Stomach (tissue), 9 donors: ENCODE results near the gene PLXNB2. TPM values are rescaled to one million over a fixed set of nuclear protein-coding genes. Genes with fewer than 3 reads are reported as not detected.

Experiments
- DNase-seq, 2 donors: peaks; one replicate each; pipeline versions ENCODE4 v3.0.0 to v3.0.0-alpha.2; 2013 to 2019
- H3K27ac ChIP-seq, 5 donors: fragments of 200-600 bp in 4 of 5; sonication (generic) in 4 of 5; one replicate each; pipeline ENCODE4 v1.5.1; 2013 to 2019; ENCODE audit warnings: mild to moderate bottlenecking in 1 of 5, moderate library complexity in 1 of 5
- H3K27me3 ChIP-seq, 3 donors: fragments of 200-600 bp; sonication (generic); one replicate each; pipeline ENCODE4 v1.5.1; 2017 to 2019; ENCODE audit warnings: mixed run types in 1 of 3
- H3K36me3 ChIP-seq, 4 donors: fragments of 200-600 bp; sonication (generic); 1 replicate in 3 of 4; 2 replicates in 1 of 4; pipeline ENCODE4 v1.5.1; 2016 to 2019
- H3K4me1 ChIP-seq, 4 donors: fragments of 200-600 bp; sonication (generic); one replicate each; pipeline ENCODE4 v1.5.1; 2016 to 2019
- H3K4me3 ChIP-seq, 4 donors: fragments of 200-600 bp; sonication (generic) in 3 of 4; one replicate each; pipeline ENCODE4 v1.5.1; 2016 to 2019; ENCODE audit warnings: mild to moderate bottlenecking in 1 of 4
- H3K9me3 ChIP-seq, 4 donors: fragments of 200-600 bp; sonication (generic); one replicate each; pipeline ENCODE4 v1.5.1; 2016 to 2019
- EP300 ChIP-seq: sonication (generic); formaldehyde crosslinking; IDR thresholded peaks from one replicate; pipeline ENCODE4 v1.6.1; 2017; ENCODE audit warnings: antibody characterized with exemption
- POLR2A ChIP-seq, 4 donors: fragments of 450-650 bp; IDR thresholded peaks; one replicate each; pipeline ENCODE4 v1.6.1; 2016; ENCODE audit warnings: antibody characterized with exemption in 4 of 4, control low read depth in 2 of 4, mild to moderate bottlenecking in 1 of 4, moderate library complexity in 1 of 4
- POLR2AphosphoS5 ChIP-seq, 3 donors: sonication (generic); formaldehyde crosslinking; IDR thresholded peaks; one replicate each; pipeline ENCODE4 v1.6.1; 2016; ENCODE audit warnings: antibody characterized with exemption in 3 of 3
- WGBS, 5 donors: extraction: QIAGEN DNeasy Blood & Tissue Kit in 3 of 5; methylation state at CpG; one replicate each; pipeline versions ENCODE4 v1.1.5 to v1.1.7; 2013 to 2018; 5-methylcytosine and 5-hydroxymethylcytosine counted together
- intact Hi-C: fragments of 100-400 bp; cut with DNase I; formaldehyde crosslinking; loops from one replicate; pipeline ENCODE4 v1.15.1; 2023; ENCODE audit warnings: low total_unique reads
- polyA plus RNA-seq, 3 donors: library from polyadenylated mRNA; stranded (reverse); fragments of 200-250 nt; gene quantifications; one replicate each; pipeline ENCODE4 v1.2.3, GENCODE V29; 2013
- total RNA-seq, 5 donors: library from RNA; depleted of rRNA; stranded (reverse); fragments of >200 nt; gene quantifications; one replicate each; pipeline versions ENCODE4 v1.1.0 to v1.2.3, GENCODE V29; 2014 to 2016
- TF ChIP-seq, protein P1 (sequence below), 7 experiments: fragments of 450-650 bp in 4 of 7; fragments of 200-600 bp in 3 of 7; sonication (generic) in 3 of 7; IDR thresholded peaks; one replicate each; pipeline ENCODE4 v1.5.1; 2016 to 2019; ENCODE audit warnings: antibody characterized with exemption in 7 of 7, control low read depth in 2 of 7, mild to moderate bottlenecking in 1 of 7
- donor health status: healthy with polysubstance abuse.
- donor health status: Bipolar disorder and iron deficiency.
- donor health status: healthy.

The PLXNB2 gene
- total and polyA plus RNA-seq, 8 donors: 50.3 to 648 (median 269) TPM

GRCh38 chr22:50312371-50312770 lies 4.9 kb upstream of the PLXNB2 start:
- H3K27ac ChIP-seq: no peak overlapping the region
- WGBS, 5 donors: 94 to 100% (median 98%) methylated on average over 4 to 11 of the region's 12 CpGs
- H3K9me3 ChIP-seq: no peaks in the 10 kb centered on the region
- intact Hi-C loops: no loop called here
- peaks cover 7 to 37% (median 22%) of the 10 kb centered on the region in 4 donors for H3K4me1 ChIP-seq
- TF ChIP-seq EP300: no peak
- TF ChIP-seq POLR2A (IDR thresholded peaks at IDR 0.05): no peak
- no peak for TF ChIP-seq POLR2AphosphoS5 (IDR thresholded peaks at IDR 0.05)
- TF ChIP-seq, protein P1, sequence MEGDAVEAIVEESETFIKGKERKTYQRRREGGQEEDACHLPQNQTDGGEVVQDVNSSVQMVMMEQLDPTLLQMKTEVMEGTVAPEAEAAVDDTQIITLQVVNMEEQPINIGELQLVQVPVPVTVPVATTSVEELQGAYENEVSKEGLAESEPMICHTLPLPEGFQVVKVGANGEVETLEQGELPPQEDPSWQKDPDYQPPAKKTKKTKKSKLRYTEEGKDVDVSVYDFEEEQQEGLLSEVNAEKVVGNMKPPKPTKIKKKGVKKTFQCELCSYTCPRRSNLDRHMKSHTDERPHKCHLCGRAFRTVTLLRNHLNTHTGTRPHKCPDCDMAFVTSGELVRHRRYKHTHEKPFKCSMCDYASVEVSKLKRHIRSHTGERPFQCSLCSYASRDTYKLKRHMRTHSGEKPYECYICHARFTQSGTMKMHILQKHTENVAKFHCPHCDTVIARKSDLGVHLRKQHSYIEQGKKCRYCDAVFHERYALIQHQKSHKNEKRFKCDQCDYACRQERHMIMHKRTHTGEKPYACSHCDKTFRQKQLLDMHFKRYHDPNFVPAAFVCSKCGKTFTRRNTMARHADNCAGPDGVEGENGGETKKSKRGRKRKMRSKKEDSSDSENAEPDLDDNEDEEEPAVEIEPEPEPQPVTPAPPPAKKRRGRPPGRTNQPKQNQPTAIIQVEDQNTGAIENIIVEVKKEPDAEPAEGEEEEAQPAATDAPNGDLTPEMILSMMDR (IDR thresholded peaks at IDR 0.05): no peak
- H3K36me3 ChIP-seq: peaks cover 0 to 18% (median 4%) of the 10 kb centered on the region in 4 donors
- DNase-seq: no peak
- H3K4me3 ChIP-seq: no peak overlapping the region
- H3K27me3 ChIP-seq: no peaks in the 10 kb centered on the region

DNA sequence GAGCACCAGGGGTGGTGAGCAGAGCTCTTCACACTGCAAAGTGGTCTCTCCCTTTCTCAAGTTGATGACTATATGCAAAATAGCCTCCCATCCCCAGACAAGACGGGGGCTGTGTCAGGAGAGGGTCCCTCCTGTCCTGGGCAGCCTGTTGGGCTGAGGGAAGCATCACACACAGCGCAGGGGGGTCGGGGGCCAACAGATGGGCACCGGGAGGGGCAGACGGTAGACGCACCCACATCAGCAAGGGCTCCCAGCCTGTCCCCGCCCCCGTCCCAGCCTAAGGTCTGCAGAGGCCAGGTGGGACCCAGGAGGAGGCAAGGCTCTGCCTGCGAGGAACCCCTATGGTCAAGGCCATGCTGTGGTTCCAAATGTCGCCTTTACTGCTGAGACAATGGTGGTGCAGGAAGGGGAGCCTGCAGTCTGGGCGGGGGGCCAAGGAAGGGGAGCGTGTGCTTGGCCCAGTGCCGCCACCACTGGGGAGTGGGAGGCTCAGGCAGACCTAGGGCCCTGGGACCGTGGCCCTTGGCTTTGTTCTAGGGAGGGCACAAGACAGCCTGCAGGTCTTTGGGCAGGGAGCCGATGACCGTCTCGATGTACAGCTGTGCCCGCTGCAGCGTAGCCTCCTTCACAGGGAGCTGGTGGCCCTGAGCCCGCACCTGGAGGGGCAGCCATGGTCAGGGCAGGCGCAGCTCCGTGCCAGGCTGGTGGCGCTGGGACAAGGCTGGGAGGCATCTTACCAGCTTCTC lies 4.3 kb upstream of the PLXNB2 start:
- TF ChIP-seq EP300 (no peak), POLR2A (IDR thresholded peaks at IDR 0.05) (no peak), POLR2AphosphoS5 (IDR thresholded peaks at IDR 0.05) (no peak)
- TF ChIP-seq, protein P1 (IDR thresholded peaks at IDR 0.05): no peak
- Histone ChIP-seq H3K27me3 (no peaks in the 10 kb centered on the region), H3K36me3 (peaks cover 0 to 18% (median 4%) of the 10 kb centered on the region in 4 donors), H3K9me3 (no peaks in the 10 kb centered on the region), H3K27ac (no peak overlapping the region), H3K4me1 (peaks cover 7 to 37% (median 23%) of the 10 kb centered on the region in 4 donors), H3K4me3 (no peak overlapping the region)
- peak in 1 of 2 donors; percentile 7 for DNase-seq
- WGBS, 5 donors: 82 to 93% (median 91%) methylated on average over 15 to 23 of the region's 23 CpGs
- intact Hi-C loops: no loop called here

DNA sequence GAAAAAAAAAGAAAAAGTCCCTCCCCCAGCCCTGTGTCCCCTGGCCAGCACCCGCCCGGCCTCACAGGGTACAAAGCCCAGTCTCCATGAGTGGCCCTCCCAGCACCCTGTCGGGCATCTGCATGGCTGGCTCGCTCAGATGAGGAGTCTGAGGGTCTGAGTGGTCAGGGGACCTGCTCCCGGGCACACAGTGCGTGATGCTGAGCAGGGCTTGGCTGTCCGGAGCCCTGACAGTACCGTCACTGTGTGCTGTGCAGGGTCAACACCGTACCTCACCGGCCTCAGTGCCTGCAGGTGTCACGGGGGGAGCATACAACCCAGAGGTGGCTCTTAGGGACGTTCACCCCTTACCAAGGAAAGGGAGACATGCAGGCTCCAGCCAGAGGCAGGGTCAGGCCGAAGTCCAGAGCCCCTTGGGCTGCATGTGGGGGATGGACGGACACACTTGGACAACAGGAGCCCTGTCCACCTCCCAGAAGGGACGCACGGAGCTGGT lies 3.6 kb upstream of the PLXNB2 start:
- H3K27ac ChIP-seq: no peak overlapping the region
- TF ChIP-seq POLR2AphosphoS5 (IDR thresholded peaks at IDR 0.05): no peak
- TF ChIP-seq POLR2A (IDR thresholded peaks at IDR 0.05): no peak
- TF ChIP-seq, protein P1 (IDR thresholded peaks at IDR 0.05): no peak
- TF ChIP-seq EP300: no peak
- H3K9me3 ChIP-seq: no peaks in the 10 kb centered on the region
- peaks cover 0 to 18% (median 4%) of the 10 kb centered on the region in 4 donors for H3K36me3 ChIP-seq
- intact Hi-C loops: no loop called here
- peaks cover 10 to 40% (median 29%) of the 10 kb centered on the region in 4 donors for H3K4me1 ChIP-seq
- WGBS, 5 donors: 89 to 95% (median 92%) methylated on average over 7 to 16 of the region's 16 CpGs
- DNase-seq: peak in 1 of 2 donors; percentile 5
- H3K4me3 ChIP-seq: no peak overlapping the region
- peaks cover 0 to 4% (median 0%) of the 10 kb centered on the region in 3 donors for H3K27me3 ChIP-seq

DNA sequence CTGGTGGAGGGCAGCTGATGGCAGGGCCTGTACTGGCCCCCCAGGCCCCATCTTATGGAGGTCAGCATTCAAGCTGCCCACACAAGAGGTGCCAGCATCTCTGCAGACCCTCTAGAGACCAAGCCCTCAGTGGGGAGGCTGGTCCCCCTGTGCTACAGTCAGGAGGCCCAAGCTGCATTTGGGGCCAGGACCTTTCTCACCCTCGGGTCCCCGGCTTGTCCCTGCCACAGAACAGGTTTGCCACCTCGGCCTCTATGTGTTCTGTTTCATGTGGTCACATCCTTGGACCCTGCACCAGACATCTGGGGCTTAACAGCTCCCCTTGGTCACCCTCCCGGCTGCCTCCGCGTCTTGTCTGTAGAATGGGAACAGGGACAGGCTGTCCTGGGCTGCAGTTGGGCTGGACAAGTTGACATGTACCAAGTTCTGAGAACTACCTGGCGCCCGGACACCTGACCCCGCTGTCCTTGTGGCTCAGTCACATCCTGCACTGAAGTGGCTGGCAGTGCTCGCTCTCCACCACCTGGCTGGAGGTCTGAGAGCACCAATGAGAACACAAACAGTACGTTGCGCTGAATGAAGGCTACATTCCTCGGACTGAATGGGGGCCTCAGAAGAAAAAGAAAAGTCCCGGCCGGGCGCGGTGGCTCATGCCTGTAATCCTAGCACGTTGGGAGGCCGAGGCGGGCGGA lies 2.7 kb upstream of the PLXNB2 start:
- H3K4me3 ChIP-seq: no peak overlapping the region
- H3K4me1 ChIP-seq: peaks cover 18 to 48% (median 37%) of the 10 kb centered on the region in 4 donors
- no peaks in the 10 kb centered on the region for H3K9me3 ChIP-seq
- DNase-seq: peak in 1 of 2 donors; percentile 59
- H3K27me3 ChIP-seq: peaks cover 0 to 6% (median 0%) of the 10 kb centered on the region in 3 donors
- WGBS, 5 donors: 63 to 86% (median 75%) methylated on average over 21 of the region's 21 CpGs
- peaks cover 0 to 18% (median 4%) of the 10 kb centered on the region in 4 donors for H3K36me3 ChIP-seq
- H3K27ac ChIP-seq: peak overlapping the region in 2 of 5 donors; percentile 94 to 96
- intact Hi-C loops: no loop called here
- no peak for TF ChIP-seq POLR2A (IDR thresholded peaks at IDR 0.05)
- TF ChIP-seq POLR2AphosphoS5 (IDR thresholded peaks at IDR 0.05): no peak
- TF ChIP-seq EP300: no peak
- TF ChIP-seq, protein P1 (IDR thresholded peaks at IDR 0.05): no peak
